Osteocyte (in vitro differentiated cells): ENCODE data around the gene DVL3. TPM values are rescaled to one million over a fixed set of nuclear protein-coding genes. Genes with fewer than 3 reads are reported as not detected.

Experiments used
- DNase-seq: peaks from one replicate; pipeline ENCODE4 v3.0.0; 2021; ENCODE audit warnings: mixed read lengths; ENCODE audit not compliant: unreplicated experiment; ENCODE audit errors: extremely low spot score
- H3K27ac Mint-ChIP-seq: one replicate; pipeline ENCODE4 v1.8.0; 2021; ENCODE audit warnings: mild to moderate bottlenecking, mixed read lengths; ENCODE audit not compliant: unreplicated experiment
- H3K27me3 Mint-ChIP-seq: one replicate; pipeline ENCODE4 v1.8.0; 2021; ENCODE audit warnings: mixed read lengths; ENCODE audit not compliant: unreplicated experiment
- H3K36me3 Mint-ChIP-seq: one replicate; pipeline ENCODE4 v1.8.0; 2021; ENCODE audit warnings: mixed read lengths; ENCODE audit not compliant: unreplicated experiment
- H3K4me1 Mint-ChIP-seq: one replicate; pipeline ENCODE4 v1.8.0; 2021; ENCODE audit warnings: mixed read lengths; ENCODE audit not compliant: unreplicated experiment
- H3K4me3 Mint-ChIP-seq: one replicate; pipeline ENCODE4 v1.8.0; 2021; ENCODE audit warnings: mild to moderate bottlenecking, moderate library complexity, mixed read lengths; ENCODE audit not compliant: unreplicated experiment
- H3K9me3 Mint-ChIP-seq: one replicate; pipeline ENCODE4 v1.8.0; 2021; ENCODE audit warnings: mixed read lengths; ENCODE audit not compliant: unreplicated experiment
- total RNA-seq: library from RNA; stranded (reverse); gene quantifications from 2 replicates; pipeline ENCODE4 v1.2.1, GENCODE V29; 2021
- TF ChIP-seq, protein P1 (sequence below): fragments of 200-600 bp; sonication (generic); IDR thresholded peaks from 2 replicates; pipeline ENCODE4 v1.5.0; 2021; ENCODE audit warnings: antibody characterized with exemption, mild to moderate bottlenecking, moderate library complexity

Gene DVL3
- total RNA-seq, 1 donor from 2014 or later = 121 TPM

DNA sequence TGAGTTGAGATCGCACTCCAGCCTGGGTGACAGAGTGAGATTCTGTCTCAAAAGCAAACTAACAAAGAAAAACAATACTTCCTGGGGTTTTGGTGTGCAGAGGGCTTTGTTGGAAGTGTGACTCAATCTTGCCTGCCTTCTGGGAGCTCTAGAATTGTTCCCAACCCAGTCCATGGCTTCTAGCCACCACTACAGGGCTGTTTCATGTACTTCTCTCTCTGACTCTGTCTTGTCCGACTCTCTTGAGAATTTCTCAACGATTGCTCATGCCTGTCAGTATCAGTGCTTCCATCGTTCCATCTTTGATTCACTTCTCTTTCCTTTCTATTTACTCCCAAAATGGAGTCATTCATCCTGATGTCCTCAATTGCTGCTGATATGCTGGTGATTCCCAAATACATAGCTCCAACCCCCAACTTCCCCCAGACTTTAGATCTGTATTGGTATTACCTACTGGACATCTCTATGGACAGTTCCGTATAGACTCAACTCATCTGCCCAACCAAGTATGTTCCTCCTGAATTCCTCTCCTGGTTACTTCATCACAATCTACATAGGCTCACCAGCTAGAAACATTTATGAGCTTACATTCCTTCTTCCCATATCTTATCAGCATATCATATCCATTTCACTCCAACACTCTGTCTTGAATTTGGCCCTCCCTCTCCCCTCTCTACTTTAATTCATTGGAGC is 17.6 kb downstream of the DVL3 start:
- TF ChIP-seq, protein P1, sequence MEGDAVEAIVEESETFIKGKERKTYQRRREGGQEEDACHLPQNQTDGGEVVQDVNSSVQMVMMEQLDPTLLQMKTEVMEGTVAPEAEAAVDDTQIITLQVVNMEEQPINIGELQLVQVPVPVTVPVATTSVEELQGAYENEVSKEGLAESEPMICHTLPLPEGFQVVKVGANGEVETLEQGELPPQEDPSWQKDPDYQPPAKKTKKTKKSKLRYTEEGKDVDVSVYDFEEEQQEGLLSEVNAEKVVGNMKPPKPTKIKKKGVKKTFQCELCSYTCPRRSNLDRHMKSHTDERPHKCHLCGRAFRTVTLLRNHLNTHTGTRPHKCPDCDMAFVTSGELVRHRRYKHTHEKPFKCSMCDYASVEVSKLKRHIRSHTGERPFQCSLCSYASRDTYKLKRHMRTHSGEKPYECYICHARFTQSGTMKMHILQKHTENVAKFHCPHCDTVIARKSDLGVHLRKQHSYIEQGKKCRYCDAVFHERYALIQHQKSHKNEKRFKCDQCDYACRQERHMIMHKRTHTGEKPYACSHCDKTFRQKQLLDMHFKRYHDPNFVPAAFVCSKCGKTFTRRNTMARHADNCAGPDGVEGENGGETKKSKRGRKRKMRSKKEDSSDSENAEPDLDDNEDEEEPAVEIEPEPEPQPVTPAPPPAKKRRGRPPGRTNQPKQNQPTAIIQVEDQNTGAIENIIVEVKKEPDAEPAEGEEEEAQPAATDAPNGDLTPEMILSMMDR = no peak
- no peaks in the 10 kb centered on the region for H3K27me3 Mint-ChIP-seq
- H3K4me3 Mint-ChIP-seq = no peak overlapping the region
- peak overlapping the region; percentile 89 for H3K27ac Mint-ChIP-seq
- peaks cover 17% of the 10 kb centered on the region for H3K36me3 Mint-ChIP-seq
- no peak for DNase-seq
- no peaks in the 10 kb centered on the region for H3K9me3 Mint-ChIP-seq
- peaks cover 75% of the 10 kb centered on the region for H3K4me1 Mint-ChIP-seq

DNA sequence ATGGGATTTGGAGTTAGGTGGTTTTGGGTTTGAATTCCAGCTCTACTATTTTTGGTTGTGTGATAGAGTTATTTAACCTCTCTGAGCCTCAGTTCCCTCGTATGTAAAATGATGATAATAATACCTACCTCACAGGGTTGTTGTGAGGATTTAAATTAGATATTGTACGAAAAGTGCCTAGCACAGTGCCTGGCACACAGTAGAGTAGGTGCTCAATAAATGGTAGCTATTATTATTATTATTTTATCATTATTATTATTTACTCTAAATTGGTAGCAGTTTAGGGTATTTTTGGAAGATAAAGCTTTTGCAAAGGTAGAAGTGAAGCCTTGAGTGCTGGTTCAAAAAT is 18.2 kb downstream of the DVL3 start:
- Mint-ChIP-seq H3K9me3 (no peaks in the 10 kb centered on the region), H3K36me3 (peaks cover 19% of the 10 kb centered on the region), H3K27me3 (no peaks in the 10 kb centered on the region), H3K4me1 (peaks cover 74% of the 10 kb centered on the region), H3K27ac (peak overlapping the region; percentile 89), H3K4me3 (no peak overlapping the region)
- TF ChIP-seq, protein P1 = no peak
- DNase-seq = no peak

GRCh38 chr3:184174284-184174645 is 19.1 kb downstream of the DVL3 start:
- DNase-seq = no peak
- TF ChIP-seq, protein P1 = no peak
- H3K4me3 Mint-ChIP-seq = peak overlapping the region; percentile 97
- H3K36me3 Mint-ChIP-seq = peaks cover 18% of the 10 kb centered on the region
- no peaks in the 10 kb centered on the region for H3K27me3 Mint-ChIP-seq
- peaks cover 65% of the 10 kb centered on the region for H3K4me1 Mint-ChIP-seq
- H3K9me3 Mint-ChIP-seq = no peaks in the 10 kb centered on the region
- H3K27ac Mint-ChIP-seq = peak overlapping the region; percentile 78

GRCh38 chr3:184174646-184175492 is 19.7 kb downstream of the DVL3 start, which contains the start of gene AP2M1:
TSS of gene AP2M1 (plus strand) at chr3:184174855. CDS start at chr3:184176994, 2,139 bp downstream.
- H3K27me3 Mint-ChIP-seq = no peaks in the 10 kb centered on the region
- DNase-seq = peak; percentile 100
- peaks cover 64% of the 10 kb centered on the region for H3K4me1 Mint-ChIP-seq
- no peaks in the 10 kb centered on the region for H3K9me3 Mint-ChIP-seq
- peak within 1 kb of the TSS; percentile 94 for H3K27ac Mint-ChIP-seq
- H3K36me3 Mint-ChIP-seq = peaks cover 23% of the 10 kb centered on the region
- TF ChIP-seq, protein P1 = no peak
- peak within 1 kb of the TSS; percentile 97 for H3K4me3 Mint-ChIP-seq

DNA sequence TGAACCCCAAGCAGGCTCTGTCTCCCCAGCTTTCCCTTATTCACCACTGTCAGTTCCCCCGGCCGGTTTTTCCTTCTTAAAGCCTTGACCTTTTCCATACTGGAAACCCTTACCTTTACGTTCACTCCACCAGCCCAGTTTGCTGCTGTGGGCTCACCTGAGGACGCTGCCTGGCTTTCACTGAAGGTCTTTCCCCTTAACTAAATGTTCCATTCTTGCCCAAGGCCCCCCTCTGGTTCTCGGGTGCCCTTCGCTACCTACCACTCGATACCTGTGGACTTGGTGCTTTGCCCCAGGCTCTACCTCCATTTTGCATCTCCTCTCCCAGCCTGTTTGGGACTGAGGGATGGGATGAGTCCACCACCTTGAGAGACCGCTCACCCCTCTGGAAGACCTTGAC is 20.3 kb downstream of the DVL3 start:
- Mint-ChIP-seq H3K4me1 (peaks cover 64% of the 10 kb centered on the region), H3K27me3 (no peaks in the 10 kb centered on the region), H3K27ac (peak overlapping the region; percentile 94), H3K4me3 (peak overlapping the region; percentile 97), H3K36me3 (peaks cover 28% of the 10 kb centered on the region), H3K9me3 (no peaks in the 10 kb centered on the region)
- TF ChIP-seq, protein P1 = no peak
- no peak for DNase-seq
